ENCODE measurements around the gene ATP2B2.

DNA sequence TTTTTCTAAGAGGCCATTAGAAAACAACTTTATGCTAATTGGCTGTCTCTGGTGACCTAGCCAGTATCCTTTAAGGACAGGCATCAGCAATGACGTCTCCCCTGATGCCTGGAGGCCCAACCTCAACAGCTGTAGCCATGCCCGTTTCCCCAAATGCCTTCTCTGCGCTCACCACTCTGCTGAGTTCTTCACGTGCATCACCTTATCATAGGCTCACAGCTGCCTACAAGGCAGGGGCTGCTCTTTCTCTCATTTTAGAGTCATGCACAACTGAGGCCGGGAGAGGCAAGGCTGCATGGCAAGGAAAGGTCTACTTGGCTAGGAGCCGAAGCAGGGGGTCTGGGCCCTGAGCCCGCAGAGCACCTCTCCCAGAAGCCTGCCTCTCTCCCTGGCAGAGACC lies 140.6 kb downstream of the ATP2B2 start:
- TF ChIP-seq, protein P1, sequence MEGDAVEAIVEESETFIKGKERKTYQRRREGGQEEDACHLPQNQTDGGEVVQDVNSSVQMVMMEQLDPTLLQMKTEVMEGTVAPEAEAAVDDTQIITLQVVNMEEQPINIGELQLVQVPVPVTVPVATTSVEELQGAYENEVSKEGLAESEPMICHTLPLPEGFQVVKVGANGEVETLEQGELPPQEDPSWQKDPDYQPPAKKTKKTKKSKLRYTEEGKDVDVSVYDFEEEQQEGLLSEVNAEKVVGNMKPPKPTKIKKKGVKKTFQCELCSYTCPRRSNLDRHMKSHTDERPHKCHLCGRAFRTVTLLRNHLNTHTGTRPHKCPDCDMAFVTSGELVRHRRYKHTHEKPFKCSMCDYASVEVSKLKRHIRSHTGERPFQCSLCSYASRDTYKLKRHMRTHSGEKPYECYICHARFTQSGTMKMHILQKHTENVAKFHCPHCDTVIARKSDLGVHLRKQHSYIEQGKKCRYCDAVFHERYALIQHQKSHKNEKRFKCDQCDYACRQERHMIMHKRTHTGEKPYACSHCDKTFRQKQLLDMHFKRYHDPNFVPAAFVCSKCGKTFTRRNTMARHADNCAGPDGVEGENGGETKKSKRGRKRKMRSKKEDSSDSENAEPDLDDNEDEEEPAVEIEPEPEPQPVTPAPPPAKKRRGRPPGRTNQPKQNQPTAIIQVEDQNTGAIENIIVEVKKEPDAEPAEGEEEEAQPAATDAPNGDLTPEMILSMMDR (IDR thresholded peaks at IDR 0.05): no peak
- TF ChIP-seq POLR2A (IDR thresholded peaks at IDR 0.05): no peak

Measured in right lobe of liver (tissue), 4 donors.